ENCODE data around the gene NFE2.
"Not testable (repeated sequence)": the region's sequence is repeated elsewhere in the genome, so short reads cannot be mapped to it uniquely, and the experiment has no call there.

The NFE2 gene

GRCh38 chr12:54281261-54281638 is 19.6 kb downstream of the NFE2 start:
- not testable (repeated sequence) for DNase-seq

- peak; percentile 98 for DNase-seq
Observed at GRCh38 chr12:54280468-54281260, 20.2 kb downstream of the NFE2 start, which contains the start of gene HNRNPA1. TSS of gene HNRNPA1 (plus strand) at chr12:54280726. CDS start at chr12:54280808, 82 bp downstream.

GRCh38 chr12:54279632-54280467 is 21.0 kb downstream of the NFE2 start, which contains the start of gene CBX5:
TSS of gene CBX5 (minus strand) at chr12:54280122. CDS start at chr12:54257650, 22,472 bp downstream.
- peak; percentile 98 for DNase-seq

GRCh38 chr12:54279227-54279631 is 21.6 kb downstream of the NFE2 start:
- no peak for DNase-seq

- DNase-seq = no peak
Observed at GRCh38 chr12:54277823-54278276, 23.0 kb downstream of the NFE2 start.

GRCh38 chr12:54276368-54276767 is 24.4 kb downstream of the NFE2 start:
- no peak for DNase-seq

GRCh38 chr12:54273981-54274380 is 26.8 kb downstream of the NFE2 start:
- DNase-seq = no peak

GRCh38 chr12:54272214-54272613 is 28.6 kb downstream of the NFE2 start:
- DNase-seq = no peak

GRCh38 chr12:54270345-54270744 is 30.5 kb downstream of the NFE2 start:
- no peak for DNase-seq

- no peak for DNase-seq
Observed at GRCh38 chr12:54266852-54267251, 34.0 kb downstream of the NFE2 start.

GRCh38 chr12:54265364-54265812 is 35.4 kb downstream of the NFE2 start:
- DNase-seq = no peak

- no peak for DNase-seq
Observed at GRCh38 chr12:54262403-54262925, 38.4 kb downstream of the NFE2 start.

GRCh38 chr12:54261815-54262402 is 38.9 kb downstream of the NFE2 start:
- DNase-seq = no peak

GRCh38 chr12:54259194-54260011 is 41.4 kb downstream of the NFE2 start:
- DNase-seq = peak; percentile 93

- DNase-seq = no peak
Observed at GRCh38 chr12:54258201-54258681, 42.6 kb downstream of the NFE2 start.

GRCh38 chr12:54257332-54257731 is 43.5 kb downstream of the NFE2 start:
- no peak for DNase-seq

- DNase-seq = no peak
Observed at GRCh38 chr12:54253240-54253639, 47.6 kb downstream of the NFE2 start.

GRCh38 chr12:54251667-54252284 is 49.0 kb downstream of the NFE2 start:
- DNase-seq = no peak

- DNase-seq = no peak
Observed at GRCh38 chr12:54249489-54249888, 51.3 kb downstream of the NFE2 start.

- no peak for DNase-seq
Observed at GRCh38 chr12:54246011-54246641, 54.7 kb downstream of the NFE2 start.

All from retina (tissue), 1 donor.